ENCODE measurements around the gene CRIM1. TPM values are rescaled to one million over a fixed set of nuclear protein-coding genes. Genes with fewer than 3 reads are reported as not detected.

The CRIM1 gene
- total RNA-seq, 4 donors from 2014 or later: 73.7 to 134 (median 80.7) TPM

DNA sequence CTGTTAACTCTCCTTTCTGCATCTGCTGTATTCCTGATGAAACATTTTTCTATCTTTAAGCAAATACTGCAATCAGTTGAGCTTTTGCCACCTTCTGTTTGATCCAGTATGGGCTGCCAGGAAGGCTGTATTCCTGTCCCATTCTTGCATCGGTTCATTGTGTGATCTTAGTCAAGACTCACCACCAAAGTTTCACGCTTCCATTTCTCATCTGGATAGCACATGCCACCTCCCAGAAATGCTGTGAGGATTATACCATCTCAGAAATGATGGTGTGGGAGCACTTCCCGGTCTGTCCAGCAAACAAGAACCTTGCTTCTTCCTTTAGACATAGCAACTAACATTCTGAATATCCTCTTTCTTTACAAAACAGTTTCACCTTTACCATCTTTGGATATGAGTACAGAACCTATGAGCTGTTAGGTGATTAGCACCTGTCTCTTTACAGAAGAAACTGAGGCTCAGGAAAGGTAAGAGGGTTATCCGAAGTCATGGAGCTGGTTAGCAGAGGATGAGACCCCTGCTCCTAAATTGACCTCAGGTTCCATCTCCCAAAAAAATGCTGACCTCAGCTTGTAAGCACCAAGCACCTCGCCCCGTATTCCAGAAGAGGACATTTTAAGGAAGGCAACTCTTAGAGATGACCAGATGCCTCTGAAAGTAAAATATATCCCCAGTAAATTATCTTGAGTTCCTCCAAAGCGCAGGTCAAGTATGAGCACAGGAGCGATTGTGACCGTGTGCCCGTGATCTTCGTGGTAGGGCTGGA is 185.6 kb downstream of the CRIM1 start:
- Histone ChIP-seq H3K36me3 (peaks cover 0 to 14% (median 0%) of the 10 kb centered on the region in 4 donors), H3K27ac (no peak overlapping the region), H3K4me3 (no peak overlapping the region), H3K4me1 (no peaks in the 10 kb centered on the region), H3K9me3 (no peaks in the 10 kb centered on the region), H3K27me3 (no peaks in the 10 kb centered on the region)
- in situ Hi-C loops (cut with MboI; ENCODE audit: low pct_ligation_motif_present in 1 of 4, low pct_unique_long_range_greater_than_20kb in 1 of 4, low sequenced_read_pairs in 3 of 4): no loop called here
- TF ChIP-seq POLR2A (IDR thresholded peaks at IDR 0.05) (no peak), CTCF (IDR thresholded peaks at IDR 0.05) (no peak), POLR2AphosphoS5 (IDR thresholded peaks at IDR 0.05) (no peak), EP300 (IDR thresholded peaks at IDR 0.05; ENCODE audit: low read depth) (no peak)
- intact Hi-C loops (cut with DNase I; ENCODE audit: low total_unique reads): no loop called here
- 90 to 96% methylated on average over 4 to 11 of the region's 11 CpGs for WGBS, 2 donors (ENCODE audit: low coverage in 1 of 2)
- DNase-seq: no peak

DNA sequence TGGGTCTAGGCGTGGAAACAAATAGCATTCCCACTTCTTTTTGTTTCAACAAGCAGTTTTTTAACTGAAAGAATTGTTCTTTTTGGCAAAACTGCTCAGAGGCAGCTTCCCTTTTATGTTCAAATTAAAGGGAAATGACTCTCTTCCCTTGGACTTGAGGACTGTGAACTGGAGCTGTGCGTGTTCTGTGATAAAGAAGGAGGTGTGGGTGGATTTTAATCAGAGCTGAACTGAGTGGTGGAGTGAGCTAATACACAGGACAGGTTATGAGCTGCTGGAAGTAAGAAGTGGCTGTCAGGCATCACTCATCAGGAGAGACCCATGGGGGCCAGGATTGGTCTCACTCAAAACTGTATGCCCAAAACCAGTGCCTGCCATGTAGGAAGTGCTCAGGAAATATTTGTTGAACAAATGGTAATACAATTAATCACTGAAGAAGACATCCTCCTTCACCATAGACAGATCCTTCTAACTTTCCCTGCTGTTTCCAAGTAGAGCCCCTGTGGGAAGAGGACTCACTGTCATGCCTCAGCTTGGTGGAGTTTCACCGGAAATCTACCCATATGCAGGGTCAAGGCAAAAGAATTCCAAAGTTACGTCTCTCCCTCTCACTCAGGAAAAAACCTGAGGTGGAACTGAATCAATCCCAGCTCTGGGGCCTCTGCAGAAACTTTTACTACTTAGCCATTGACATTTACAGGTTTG is 186.5 kb downstream of the CRIM1 start:
- no peaks in the 10 kb centered on the region for H3K4me1 ChIP-seq
- H3K9me3 ChIP-seq: no peaks in the 10 kb centered on the region
- TF ChIP-seq EP300 (IDR thresholded peaks at IDR 0.05; ENCODE audit: low read depth) (no peak), POLR2A (IDR thresholded peaks at IDR 0.05) (no peak), POLR2AphosphoS5 (IDR thresholded peaks at IDR 0.05) (no peak), CTCF (IDR thresholded peaks at IDR 0.05) (no peak)
- H3K36me3 ChIP-seq: peaks cover 0 to 22% (median 0%) of the 10 kb centered on the region in 4 donors
- no peaks in the 10 kb centered on the region for H3K27me3 ChIP-seq
- intact Hi-C loops (cut with DNase I; ENCODE audit: low total_unique reads): no loop called here
- H3K4me3 ChIP-seq: no peak overlapping the region
- H3K27ac ChIP-seq: no peak overlapping the region
- 78 to 90% methylated on average over 3 to 4 of the region's 4 CpGs for WGBS, 2 donors (ENCODE audit: low coverage in 1 of 2)
- no peak for DNase-seq
- in situ Hi-C loops (cut with MboI; ENCODE audit: low pct_ligation_motif_present in 1 of 4, low pct_unique_long_range_greater_than_20kb in 1 of 4, low sequenced_read_pairs in 3 of 4): no loop called here

DNA sequence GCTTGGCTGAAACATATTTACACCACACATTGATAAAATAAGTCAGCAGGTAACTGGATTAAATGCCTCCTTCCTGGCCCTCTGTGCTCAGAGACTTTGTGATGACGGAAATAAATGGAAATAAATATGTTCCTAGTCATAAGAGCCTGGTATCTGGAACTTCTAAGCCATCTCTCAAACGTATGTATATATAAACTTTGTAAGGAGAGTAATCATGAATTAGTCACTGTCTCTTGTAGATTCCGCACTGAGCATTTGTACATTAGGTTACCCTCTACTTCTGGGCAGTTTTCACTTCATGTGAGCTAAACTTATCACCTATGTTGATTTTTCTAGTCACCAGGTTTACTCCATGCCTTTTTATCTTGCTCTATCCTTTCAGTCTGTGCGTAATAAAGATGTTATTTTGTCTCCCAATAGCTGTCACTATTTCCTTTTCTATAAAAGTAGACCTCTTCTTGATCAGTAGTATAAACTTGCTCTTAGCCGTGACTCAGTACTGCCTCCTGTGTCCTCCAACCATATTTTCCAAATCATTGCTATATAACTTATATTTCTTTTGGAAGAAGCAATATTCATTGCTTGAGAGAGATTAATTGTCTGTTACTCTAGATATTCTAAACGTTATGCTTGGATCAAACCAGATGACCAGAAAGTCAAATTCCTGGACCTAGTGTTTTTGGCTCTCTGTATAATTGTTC is 189.2 kb downstream of the CRIM1 start:
- 80 to 83% methylated on average over 5 to 6 of the region's 6 CpGs for WGBS, 2 donors (ENCODE audit: low coverage in 1 of 2)
- Histone ChIP-seq H3K4me3 (no peak overlapping the region), H3K9me3 (no peaks in the 10 kb centered on the region), H3K36me3 (peaks cover 0 to 40% (median 6%) of the 10 kb centered on the region in 4 donors), H3K4me1 (peaks cover 0 to 4% (median 0%) of the 10 kb centered on the region in 4 donors), H3K27ac (no peak overlapping the region), H3K27me3 (no peaks in the 10 kb centered on the region)
- in situ Hi-C loops (cut with MboI; ENCODE audit: low pct_ligation_motif_present in 1 of 4, low pct_unique_long_range_greater_than_20kb in 1 of 4, low sequenced_read_pairs in 3 of 4): no loop called here
- intact Hi-C loops (cut with DNase I; ENCODE audit: low total_unique reads): no loop called here
- no peak for DNase-seq
- TF ChIP-seq POLR2AphosphoS5 (IDR thresholded peaks at IDR 0.05) (no peak), POLR2A (IDR thresholded peaks at IDR 0.05) (no peak), EP300 (IDR thresholded peaks at IDR 0.05; ENCODE audit: low read depth) (no peak), CTCF (IDR thresholded peaks at IDR 0.05) (no peak)

DNA sequence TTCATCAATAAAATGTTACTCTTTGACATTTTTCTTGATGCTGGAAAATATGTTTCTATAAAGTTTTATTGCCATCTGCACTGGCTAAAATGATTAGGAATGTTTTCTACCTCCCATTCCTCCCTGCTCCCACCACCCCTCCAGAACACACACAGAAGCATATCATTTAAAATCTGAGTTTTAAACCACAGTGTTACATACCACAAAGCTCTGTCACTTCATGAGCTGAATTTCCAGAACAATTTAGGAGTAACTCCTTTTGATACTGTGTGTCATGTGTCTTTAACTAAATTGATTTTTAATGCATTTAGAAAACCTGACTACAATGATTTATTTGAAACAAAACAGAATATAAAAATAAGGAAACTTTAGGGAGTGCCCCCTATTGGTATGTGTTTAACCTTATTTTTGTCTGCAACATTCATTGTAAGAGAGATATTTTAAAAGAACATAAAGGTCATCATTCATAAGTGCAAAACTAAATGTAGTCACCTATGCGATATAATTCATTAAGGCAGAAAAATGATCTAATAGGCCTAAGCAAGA is 190.4 kb downstream of the CRIM1 start:
- intact Hi-C loops (cut with DNase I; ENCODE audit: low total_unique reads): no loop called here
- no peak for TF ChIP-seq CTCF (IDR thresholded peaks at IDR 0.05)
- TF ChIP-seq EP300 (IDR thresholded peaks at IDR 0.05; ENCODE audit: low read depth): no peak
- TF ChIP-seq POLR2A (IDR thresholded peaks at IDR 0.05): no peak
- TF ChIP-seq POLR2AphosphoS5 (IDR thresholded peaks at IDR 0.05): no peak
- Histone ChIP-seq H3K4me1 (peaks cover 0 to 4% (median 0%) of the 10 kb centered on the region in 4 donors), H3K27ac (no peak overlapping the region), H3K36me3 (peaks cover 0 to 50% (median 10%) of the 10 kb centered on the region in 4 donors), H3K27me3 (no peaks in the 10 kb centered on the region), H3K4me3 (no peak overlapping the region), H3K9me3 (no peaks in the 10 kb centered on the region)
- no peak for DNase-seq
- WGBS, 2 donors (ENCODE audit: low coverage in 1 of 2): 0 to 62% methylated on average over 1 of the region's 1 CpG
- in situ Hi-C loops (cut with MboI; ENCODE audit: low pct_ligation_motif_present in 1 of 4, low pct_unique_long_range_greater_than_20kb in 1 of 4, low sequenced_read_pairs in 3 of 4): no loop called here
